ENCODE measurements around the gene PRR15L.

DNA sequence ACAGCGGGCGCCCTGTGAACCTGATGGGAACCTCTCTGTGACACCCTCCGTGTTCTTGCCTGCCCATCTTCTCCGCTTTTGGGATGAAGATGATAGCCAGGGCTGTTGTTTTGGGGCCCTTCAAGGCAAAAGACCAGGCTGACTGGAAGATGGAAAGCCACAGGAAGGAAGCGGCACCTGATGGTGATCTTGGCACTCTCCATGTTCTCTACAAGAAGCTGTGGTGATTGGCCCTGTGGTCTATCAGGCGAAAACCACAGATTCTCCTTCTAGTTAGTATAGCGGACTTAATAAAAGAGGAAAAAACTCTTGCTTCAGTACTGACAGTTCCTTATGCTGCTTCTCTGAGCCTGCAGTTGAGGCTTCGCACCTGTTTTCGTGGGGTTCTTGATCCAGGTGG is 23.8 kb upstream of the PRR15L start:
- TF ChIP-seq, protein P1, sequence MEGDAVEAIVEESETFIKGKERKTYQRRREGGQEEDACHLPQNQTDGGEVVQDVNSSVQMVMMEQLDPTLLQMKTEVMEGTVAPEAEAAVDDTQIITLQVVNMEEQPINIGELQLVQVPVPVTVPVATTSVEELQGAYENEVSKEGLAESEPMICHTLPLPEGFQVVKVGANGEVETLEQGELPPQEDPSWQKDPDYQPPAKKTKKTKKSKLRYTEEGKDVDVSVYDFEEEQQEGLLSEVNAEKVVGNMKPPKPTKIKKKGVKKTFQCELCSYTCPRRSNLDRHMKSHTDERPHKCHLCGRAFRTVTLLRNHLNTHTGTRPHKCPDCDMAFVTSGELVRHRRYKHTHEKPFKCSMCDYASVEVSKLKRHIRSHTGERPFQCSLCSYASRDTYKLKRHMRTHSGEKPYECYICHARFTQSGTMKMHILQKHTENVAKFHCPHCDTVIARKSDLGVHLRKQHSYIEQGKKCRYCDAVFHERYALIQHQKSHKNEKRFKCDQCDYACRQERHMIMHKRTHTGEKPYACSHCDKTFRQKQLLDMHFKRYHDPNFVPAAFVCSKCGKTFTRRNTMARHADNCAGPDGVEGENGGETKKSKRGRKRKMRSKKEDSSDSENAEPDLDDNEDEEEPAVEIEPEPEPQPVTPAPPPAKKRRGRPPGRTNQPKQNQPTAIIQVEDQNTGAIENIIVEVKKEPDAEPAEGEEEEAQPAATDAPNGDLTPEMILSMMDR (conservative IDR thresholded peaks at IDR 0.05 in 1 of 2, IDR thresholded peaks at IDR 0.05 in 1 of 2; ENCODE audit: extremely low read depth in 1 of 2, insufficient read depth in 1 of 2, low read depth in 1 of 2, low read length in 2 of 2): no peak
- TF ChIP-seq EZH2 (IDR thresholded peaks at IDR 0.05; ENCODE audit: borderline replicate concordance, low read length): no peak

Measured in mammary epithelial cell (primary cell).